Activated CD8-positive, alpha-beta memory T cell treated with anti-CD3 and anti-CD28 coated beads, Interleukin-2, amount 50 U/mL, for 4 hours (primary cell): ENCODE measurements around the gene SDHA.
"Not testable (repeated sequence)": the region's sequence is repeated elsewhere in the genome, so short reads cannot be mapped to it uniquely, and the experiment has no call there.

ENCODE experiments used
- DNase-seq: peaks from one replicate; pipeline ENCODE4 v3.0.0-alpha.2; 2020

The SDHA gene

DNA sequence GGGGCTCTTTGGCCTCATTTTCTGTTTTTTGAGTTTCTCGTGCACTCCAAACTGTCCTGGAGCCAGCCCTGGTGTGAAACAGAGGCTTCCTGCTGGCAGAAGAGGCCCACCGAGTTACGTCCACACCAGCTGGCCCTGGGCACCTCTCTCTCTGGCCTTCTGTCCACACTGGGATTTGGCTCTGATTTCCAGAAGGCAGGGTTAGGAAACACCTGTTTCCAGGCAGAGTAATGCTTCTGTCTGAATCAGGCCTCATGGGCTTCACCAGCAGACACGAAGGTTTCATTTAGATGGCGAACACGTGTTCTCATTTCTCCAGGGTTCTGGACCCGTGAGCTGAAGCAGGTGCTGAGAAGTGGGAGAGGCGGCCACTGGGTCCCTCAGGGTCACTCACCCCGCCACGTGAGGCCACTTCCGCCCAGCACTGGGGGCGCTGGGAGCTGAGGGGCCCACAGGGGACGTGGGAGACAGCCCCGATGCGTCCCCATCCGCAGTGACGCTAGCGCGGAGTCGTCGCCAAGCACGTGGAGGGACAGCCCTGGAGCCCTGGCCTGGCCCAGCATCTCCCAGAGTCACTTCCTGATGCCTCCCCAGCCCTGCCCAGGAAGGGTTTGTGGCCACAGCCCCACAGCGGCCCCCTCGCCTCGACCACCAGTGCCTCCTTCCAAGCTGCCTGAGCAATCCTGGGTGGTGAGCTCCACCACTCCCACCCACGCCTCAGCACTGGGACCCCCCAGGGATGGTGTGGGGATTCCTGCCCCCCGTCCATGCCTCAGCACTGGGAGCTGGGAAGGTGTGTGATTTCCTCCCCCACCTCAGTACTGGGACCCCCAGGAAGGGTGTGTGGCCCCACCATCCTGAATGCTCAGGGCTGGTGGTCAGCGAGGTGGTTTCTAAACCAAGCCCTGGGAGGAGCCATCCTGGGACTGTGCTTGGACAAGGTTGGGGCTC lies 31.8 kb upstream of the SDHA start:
- DNase-seq = no peak

DNA sequence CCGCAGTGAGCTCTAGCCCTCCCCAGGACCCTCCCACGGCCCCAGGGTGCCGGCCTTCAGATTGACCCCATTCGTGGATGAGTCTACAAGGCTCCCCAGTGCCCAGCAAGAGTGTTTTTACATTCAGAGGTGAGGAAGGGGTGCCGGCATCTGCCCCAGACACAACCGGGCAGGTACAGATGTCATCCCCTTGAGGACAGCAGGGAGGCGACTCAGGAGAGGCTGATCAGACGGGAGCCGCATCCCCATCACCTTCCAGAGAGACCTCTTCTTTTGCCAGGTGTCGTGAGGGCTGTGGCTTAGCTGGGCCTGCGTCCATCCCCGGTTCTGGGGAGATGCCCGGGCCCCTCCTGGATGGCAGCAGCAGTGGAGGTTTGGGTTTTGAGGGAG lies 31.1 kb upstream of the SDHA start:
- no peak for DNase-seq

DNA sequence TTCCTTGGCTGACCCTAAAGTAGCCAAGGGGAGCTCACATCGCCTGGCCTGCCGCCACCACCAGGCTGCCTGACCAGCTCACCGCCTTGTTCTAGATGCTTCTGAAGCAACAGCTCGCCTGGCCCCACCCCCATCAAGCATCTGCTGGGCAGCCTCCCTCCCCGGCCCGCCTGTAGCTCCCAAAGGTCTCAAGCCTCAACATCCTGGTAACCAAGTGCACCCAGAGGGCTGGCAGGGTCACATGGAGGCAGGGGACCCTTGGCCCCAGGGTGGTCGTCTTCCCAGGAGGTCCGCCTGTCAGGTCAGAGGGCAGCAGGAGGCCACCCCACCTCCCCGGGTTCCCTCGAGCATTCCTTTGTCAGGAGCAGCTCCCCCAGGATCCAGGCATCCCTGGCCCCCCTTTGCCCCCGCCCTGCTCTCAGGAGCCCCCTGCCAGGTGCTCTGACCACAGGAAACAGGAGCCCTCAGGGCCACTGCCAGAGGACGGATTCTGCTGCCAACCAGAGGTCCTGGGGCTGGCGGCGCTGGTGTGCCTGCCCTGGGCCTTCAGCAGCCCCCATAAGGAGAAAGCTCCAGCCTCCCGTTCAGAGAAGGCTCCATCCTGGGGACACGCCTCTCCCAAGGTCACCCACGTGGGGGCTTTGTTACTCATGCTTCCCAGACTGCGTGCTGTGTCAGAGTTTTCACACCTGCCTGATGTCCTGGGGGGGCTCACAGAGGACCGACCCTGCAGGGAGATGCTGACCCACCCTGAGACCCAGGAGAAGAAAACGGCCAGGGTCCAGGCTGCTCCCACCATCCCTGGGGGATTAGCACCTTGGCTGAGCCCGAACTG lies 30.3 kb upstream of the SDHA start:
- DNase-seq = no peak

DNA sequence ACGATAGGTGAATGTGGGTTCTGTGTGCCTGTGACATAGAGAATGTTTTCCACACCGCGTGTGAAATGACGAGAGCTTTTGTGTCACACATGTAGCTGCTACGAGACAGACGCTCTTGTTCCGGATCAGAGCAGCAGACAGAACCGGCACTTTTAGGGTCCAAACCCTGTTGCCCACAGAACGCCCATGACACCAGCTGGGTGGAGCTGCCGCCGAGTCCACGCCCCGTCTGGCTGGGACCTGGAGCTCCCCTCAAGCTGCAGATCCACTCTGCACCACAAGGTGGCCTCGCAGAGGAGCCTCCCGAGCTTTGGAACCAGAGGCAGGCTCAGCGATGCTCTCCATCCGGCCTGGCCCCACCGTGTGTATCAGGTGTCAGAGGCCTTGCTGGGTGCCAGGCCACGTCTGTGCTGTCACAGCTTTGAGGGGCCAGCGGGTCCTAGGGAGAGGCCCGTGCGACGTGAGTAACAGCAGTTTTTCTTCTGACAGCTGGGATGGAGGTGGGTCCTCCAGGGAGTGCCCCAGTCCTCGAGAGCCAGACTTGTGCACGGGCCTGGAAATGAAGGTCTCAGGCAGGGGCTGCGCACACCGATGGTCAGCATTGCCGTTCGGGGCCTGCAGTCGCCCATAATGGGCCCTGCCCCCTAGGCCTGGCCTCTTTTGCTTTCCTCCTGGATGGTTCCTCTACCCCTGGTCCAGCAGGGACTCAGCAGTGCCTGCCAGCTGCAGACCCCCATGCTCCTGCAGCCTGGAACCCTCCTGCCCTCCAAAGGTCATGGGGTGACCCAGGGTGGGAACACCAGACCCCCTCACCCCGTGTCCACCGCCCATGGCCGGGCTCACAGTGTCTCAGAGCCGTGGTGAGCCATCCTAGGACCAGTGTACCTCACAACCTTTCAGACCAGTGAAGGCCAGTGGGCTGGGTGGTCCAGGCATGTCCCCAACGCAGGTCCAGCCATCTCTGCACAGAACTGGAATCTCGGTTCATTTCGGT lies 29.3 kb upstream of the SDHA start:
- DNase-seq = peak; percentile 87

DNA sequence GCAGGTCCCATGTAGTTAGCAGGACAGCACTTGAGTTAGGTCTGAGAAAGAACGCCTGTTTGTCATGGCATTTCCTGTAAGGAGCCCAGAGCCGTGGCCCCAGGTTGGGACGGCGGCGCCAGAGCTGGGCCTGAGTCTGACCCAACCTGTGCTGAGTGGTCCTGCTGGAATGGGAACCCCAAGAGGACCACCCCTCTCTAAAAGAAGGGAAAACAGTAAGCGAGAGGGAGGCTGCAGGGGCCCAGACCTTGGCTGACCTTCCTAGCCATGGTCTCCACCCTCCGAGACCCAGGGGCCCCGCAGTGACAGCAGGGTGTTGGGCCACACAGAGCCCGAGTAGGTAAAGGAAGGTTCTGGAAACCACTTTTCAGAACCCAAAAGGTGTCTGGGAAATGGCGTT lies 28.6 kb upstream of the SDHA start:
- no peak for DNase-seq

DNA sequence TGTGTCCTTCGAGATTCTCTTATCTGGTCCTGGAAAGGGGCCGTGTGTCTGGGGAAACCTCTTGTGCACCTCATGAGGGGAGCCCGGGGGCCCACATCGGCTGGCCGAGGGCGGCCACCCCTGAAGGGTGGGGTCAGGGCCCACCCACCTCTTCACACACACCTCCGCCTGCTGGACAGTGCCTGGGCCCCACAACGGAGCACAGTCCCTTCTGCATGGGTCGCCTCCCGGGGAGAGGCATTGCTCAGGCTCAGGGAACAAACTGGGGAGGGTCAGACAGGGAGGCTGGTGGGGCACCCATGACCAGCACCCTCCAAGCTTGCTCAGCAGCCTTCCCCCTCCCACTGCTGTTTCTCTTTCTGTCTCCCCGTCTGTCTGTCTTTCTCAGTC lies 28.1 kb upstream of the SDHA start:
- DNase-seq = no peak

DNA sequence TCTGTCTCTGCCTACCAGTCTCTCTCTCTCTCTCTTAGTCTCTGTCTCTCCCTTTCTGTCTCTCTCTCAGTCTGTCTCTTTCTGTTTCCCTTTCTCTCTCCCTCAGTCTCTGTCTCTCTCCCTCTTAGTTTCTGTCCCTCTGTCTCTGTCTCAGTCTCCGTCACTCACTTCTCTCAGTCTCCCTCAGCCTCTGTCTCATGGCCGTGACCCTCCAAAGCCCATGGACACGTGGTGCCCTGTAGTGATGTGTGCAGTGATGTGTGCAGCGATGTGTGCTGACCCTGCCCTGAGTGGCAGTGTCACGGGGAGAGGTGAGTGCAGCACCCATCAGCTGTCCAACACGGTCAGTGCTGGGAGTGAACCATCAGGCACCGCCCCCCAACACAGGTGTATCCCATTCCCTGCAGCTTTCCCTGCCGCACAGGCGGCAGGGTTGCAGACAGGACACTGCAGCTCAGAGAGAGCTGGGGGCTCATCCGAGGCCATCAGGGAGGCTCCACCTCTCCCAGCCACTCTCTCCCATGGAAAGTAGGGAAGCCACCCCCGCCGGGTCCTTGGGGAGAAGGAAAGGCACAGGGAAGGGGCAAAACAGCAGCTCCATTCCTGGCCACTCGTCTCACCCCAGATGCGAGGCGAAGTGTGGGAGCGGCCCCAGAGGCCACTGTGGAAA lies 27.6 kb upstream of the SDHA start:
- no peak for DNase-seq

DNA sequence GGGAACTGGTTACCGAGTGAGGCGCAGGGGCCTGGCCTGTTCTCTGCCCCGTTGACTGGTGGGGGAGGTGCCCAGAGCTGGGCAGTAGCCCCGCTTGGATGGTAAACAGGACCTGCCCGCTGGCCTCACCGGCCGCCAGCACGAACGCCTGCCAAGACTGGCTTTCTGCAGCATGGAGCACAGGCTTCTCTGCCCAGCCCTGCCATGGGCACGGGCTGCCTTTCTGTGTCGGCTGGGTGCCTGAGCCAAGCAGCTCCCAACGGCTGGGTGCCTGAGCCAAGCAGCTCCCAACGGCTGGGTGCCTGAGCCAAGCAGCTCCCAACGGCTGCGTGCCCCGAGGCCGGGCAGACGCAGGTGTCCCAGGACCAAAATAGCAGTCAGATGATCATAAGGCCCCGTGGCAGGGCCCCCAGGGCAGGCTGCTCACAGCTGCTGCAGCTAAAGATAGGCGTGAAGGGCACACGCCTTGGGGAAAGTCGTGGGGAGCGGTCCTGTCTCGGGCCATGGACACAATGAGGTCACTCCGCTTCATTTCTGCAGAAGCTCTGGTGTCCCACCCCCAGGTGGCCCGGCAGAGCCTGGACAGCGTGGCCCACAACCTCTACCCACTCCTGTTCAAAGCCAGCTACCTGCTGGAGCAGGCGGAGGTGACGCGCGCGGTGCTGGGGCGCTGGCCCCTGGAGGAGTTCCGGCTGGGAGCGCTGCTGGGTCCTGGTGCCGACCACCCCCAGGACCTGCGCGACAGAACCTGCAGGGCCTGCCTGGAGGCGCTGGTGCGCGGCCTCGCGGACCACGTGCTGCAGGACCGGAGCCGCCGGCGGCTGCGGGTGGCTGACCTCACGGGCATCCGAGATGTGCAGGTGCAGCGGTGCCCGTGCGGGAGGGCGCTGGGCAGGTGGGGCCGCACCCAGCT lies 26.8 kb upstream of the SDHA start, which contains the start of gene LRRC14B:
TSS of gene LRRC14B (plus strand) at position 460 of the 913 bp plus-strand sequence. CDS start at position 504, 44 bp downstream.
- no peak for DNase-seq

DNA sequence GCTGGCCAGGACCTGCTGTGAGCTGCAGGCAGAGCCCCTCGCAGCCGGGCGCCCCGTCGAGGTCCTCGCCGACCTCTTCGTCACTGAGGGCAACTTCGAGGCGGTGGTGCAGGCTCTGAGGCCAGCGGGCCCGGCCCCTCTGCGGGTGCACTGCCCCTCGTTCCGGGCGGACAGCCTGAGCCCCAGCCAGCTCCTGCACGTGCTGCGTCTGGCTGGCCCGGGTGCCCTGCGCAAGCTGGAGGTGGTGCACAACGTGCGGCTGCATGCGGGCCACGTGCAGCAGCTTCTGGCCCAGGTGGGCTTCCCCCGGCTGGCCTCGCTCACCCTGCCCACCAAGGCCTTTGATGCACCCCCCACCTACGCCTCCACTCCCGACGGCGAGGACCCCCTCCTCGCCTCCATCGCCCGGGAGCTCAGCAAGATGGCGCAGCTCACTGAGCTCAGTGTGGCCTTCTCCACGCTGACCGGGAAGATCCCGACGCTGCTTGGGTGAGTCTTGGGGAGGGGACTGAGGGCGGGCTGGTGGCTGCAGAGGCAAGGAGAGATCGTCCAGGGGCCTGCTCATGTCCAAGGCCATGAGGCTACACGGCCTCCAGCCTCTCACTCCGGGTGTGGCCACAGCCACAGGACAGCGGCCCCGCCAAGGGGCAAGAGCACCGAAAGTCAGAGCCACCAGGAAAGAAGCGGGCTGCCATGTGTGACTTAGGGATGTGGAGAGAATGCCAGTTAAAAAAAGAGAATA lies 26.0 kb upstream of the SDHA start:
- no peak for DNase-seq

DNA sequence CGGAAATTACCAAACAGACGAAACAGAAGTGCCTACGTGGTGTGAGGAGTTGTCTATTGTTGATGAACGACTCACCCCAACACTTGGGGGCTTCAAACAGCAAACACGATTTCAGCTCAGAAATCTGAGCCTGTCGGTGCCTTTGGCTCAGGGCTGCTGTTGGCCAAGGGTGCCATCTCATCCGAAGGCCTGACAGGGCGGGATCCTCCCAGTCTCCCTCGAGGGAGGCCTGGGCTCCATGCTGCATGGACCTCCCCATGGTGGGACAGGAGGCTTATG lies 25.5 kb upstream of the SDHA start:
- no peak for DNase-seq

DNA sequence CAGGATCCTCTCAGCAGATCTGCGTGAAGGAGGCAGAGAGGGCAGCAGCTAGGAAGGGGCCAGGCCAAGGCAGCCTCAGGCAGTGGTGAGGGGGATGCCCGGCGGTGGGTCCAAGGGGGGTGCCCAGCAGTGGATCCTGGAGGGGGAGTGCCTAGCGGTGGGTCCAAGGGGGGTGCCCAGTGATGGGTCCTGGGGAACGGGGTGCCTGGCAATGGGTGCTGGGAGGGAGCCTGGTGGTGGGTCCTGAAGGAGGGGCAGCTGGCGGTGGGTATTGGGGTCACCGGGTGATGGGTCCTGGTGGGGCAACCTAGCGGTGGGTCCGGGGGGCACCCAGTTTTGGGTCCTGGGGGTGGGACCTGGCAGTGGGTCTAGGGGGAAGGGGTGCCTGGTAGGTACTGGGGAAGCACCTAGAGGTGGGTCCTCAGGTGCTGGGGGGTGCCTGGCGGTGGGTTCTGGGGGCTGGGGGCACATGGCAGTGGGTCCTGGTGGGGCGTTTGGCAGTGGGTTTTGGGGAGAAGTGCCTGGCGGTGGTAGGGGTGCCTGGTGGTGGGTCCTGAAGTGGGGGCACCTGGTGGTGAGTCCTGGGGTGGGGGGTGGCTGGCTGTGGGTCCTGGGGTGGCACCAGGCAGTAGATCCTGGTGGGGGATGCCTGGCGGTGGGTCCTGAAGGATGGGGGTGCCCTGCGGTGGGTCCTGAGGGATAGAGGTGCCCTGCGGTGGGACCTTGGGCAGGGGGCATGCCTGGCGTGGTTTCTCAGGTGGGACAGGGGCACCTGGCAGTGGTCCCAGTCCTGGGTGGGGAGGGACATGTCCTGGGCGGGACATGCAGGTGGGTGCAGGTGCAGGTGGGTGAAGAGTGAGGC lies 24.9 kb upstream of the SDHA start:
- DNase-seq = no peak

DNA sequence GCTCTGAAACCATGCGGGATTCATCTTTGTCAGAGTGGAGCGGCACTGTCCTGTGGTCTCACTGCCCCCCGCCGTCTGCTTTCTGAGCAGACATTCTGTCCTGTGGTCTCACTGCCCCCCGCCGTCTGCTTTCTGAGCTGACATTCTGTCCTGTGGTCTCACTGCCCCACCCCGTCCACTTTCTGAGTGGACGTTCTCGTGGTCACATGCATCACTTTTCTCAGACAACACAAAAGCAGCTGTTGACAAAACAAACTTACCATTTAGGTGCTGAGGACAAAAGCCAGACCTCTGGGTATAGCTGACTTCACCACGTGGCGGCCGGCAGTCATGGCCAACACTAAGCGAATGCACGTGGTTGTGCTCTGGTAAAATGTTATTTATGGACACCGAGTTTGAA lies 24.0 kb upstream of the SDHA start:
- DNase-seq = no peak

DNA sequence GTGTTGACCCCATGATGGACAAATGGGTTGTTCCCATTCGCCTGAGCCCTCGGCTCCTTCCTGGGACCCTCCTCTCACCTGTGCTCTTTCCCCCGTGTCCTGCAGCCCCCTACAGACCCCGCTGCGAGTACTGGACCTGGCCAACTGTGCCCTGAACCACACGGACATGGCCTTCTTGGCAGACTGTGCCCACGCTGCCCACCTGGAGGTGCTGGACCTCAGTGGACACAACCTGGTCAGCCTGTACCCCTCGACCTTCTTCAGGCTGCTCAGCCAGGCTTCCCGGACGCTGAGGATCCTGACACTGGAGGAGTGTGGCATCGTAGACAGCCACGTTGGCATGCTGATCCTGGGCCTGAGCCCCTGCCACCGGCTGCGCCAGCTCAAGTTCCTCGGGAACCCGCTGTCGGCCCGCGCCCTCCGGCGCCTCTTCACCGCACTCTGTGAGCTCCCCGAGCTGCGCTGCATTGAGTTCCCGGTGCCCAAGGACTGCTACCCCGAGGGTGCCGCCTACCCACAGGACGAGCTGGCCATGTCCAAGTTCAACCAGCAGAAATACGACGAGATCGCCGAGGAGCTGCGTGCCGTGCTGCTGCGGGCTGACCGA lies 23.4 kb upstream of the SDHA start:
- no peak for DNase-seq

DNA sequence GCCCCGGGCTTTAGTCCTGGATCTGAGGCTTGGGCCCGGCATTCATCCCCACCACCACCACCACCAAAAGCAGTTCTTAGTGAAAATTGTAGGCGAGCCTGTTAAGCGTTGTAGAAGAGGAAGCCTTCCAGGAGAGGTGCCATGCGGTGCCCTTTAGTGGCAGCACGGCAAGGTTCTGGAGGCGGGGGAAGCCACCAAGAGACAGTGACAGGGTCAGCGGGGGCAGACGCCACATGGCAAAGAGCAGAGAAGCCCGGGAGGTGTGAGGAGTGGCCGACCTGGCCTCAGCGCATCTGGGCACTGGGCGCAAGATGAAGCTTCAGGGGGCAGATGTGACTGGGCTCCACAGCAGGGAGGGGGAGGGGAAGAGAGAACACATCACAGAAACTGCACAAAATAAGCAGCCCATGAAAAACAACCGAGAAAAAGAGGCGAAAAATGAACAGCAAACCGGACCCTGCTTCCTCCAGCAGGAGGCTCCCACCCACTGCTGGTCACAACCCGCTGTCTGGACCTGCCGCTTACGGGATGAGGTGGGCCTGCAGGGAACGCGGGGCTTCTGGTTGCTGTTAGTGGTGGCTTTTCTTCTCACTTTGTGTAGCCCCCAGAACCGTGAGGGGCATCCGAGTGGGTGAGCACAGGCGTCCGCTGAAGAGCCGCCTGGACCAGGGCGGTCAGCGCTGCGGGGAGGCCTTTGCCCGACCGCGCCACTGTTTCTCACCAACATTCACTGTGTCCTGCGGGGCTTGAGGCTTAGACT lies 22.5 kb upstream of the SDHA start:
- no peak for DNase-seq

DNA sequence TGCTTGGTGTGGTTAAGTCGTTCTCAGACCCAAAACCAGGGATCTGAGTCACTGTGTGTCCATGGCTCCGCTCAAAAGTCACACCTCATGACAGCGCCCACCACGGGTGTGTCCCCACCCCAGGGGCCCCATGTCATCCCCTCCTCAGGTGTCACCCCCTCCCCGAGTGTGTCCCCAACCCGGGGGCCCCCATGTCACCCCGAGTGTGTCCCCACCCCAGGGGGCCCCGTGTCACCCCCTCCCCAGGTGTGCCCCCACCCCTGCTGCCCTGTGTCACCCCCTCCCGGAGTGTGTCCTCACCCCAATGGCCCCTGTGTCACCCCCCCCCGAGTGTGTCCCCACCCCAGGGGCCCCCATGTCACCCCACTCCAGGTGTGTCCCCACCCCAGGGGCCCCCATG lies 21.8 kb upstream of the SDHA start:
- no peak for DNase-seq

DNA sequence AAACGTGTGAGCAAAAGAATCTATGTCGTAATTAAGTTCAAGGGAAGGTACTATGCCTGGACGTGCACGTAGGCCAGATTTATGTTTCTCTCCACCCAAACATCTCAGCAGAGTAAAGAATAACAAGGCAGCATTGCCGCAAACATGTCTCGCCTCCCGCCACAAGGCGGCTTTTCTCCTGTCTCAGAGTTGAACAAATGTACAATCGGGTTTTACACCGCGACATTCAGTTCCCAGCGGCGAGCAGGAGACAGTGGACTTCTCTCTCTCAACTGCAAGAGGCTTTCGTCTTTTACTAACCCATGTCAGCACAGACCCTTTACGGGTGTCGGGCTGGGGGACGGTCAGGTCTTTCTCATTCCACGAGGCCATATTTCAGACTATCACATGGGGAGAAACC lies 21.1 kb upstream of the SDHA start:
- DNase-seq = not testable (repeated sequence)

DNA sequence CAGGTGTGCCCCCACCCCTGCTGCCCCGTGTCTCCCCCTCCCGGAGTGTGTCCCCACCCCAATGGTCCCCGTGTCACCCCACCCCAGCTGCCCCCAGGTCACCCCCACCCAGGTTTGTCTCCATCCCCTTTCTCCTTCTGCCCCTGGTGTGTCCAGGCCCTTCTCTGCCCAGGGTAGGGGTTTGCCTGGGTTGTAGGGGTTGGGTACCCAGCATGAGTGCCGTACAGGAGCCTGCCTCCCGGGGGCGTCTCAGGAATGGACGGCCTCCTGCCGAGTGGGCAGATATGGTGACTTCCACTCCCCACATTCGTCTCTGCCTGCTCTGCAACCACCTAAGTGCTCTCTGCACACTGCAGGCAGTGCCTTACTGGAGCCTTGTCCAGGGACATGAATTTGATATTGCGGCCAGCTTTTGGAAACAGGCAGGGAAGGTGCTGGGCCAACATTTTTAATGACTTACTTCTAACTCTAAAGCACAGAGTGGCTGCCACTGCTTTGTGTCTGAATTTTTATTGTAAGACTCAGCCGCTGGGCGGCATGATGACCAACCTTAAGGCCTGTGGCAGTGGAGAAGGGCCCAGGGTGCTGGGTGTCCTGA lies 20.1 kb upstream of the SDHA start:
- DNase-seq = no peak
